ENCODE results near the gene CHST10. TPM values are rescaled to one million over a fixed set of nuclear protein-coding genes. Genes with fewer than 3 reads are reported as not detected.
"Not testable (repeated sequence)": the region's sequence is repeated elsewhere in the genome, so short reads cannot be mapped to it uniquely, and the experiment has no call there.

The CHST10 gene
- total RNA-seq, 2 experiments from 2014 or later, result 3.3 to 4.5 TPM

DNA sequence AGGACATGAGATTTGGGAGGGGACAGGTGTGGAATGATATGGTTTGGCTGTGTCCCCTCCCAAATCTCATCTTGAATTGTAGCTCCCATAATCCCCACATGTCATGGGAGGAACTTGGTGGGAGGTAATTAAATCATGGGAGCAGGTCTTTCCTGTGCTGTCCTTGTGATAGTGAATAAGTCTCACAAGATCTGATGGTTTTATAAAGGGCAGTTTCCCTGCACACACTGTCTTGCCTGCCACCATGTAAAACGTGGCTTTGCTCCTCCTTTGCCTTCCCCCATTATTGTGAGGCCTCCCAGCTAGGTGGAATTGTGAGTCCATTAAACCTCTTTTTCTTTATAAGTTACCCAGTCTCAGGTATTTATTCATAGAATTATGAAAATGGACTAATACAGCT is 72.3 kb downstream of the CHST10 start:
- H3K36me3 Mint-ChIP-seq (ENCODE audit: low read depth); DNase-seq; H3K9me3 Mint-ChIP-seq; H3K27ac Mint-ChIP-seq; H3K4me3 Mint-ChIP-seq; H3K4me1 Mint-ChIP-seq (ENCODE audit: low read depth); intact Hi-C loops (cut with micrococcal nuclease): not testable (repeated sequence)
- CTCF ChIA-PET, result interaction anchor here (1.3 kb wide), 1 partner anchor 82 kb away, joined by 4 read pairs; no protein-coding TSS in a partner anchor
- H3K27me3 Mint-ChIP-seq (ENCODE audit: low read depth), result peaks cover 14% of the 10 kb centered on the region

DNA sequence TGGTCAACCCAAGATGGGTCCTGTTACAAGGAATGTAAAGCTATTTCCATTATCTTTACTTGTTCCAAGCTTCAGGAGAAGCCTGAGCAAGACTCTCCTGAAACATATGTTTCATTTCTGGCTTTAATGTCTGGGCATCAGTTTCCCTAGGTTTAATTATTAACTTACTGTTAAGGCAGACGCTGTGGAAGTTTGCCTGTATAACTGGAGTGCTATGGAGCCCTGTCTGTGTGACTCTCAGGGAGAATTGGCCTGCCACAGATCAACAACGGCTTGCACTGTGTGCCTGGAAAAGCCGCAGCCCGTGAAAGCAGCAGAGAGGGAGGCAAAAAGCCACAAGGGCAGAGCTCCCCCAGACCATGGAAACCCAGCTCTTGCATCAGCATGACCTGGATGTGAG is 73.0 kb downstream of the CHST10 start:
- H3K36me3 Mint-ChIP-seq (ENCODE audit: low read depth), result no peaks in the 10 kb centered on the region
- CTCF ChIA-PET, result interaction anchor here (0.6 kb wide), 1 partner anchor 361 kb away, joined by 3 read pairs; no protein-coding TSS in a partner anchor
- no peak overlapping the region for H3K4me3 Mint-ChIP-seq
- peaks cover 19% of the 10 kb centered on the region for H3K27me3 Mint-ChIP-seq (ENCODE audit: low read depth)
- intact Hi-C loops (cut with micrococcal nuclease), result no loop called here
- H3K27ac Mint-ChIP-seq, result no peak overlapping the region
- H3K9me3 Mint-ChIP-seq, result peaks cover 9% of the 10 kb centered on the region
- no peaks in the 10 kb centered on the region for H3K4me1 Mint-ChIP-seq (ENCODE audit: low read depth)
- DNase-seq, result no peak

DNA sequence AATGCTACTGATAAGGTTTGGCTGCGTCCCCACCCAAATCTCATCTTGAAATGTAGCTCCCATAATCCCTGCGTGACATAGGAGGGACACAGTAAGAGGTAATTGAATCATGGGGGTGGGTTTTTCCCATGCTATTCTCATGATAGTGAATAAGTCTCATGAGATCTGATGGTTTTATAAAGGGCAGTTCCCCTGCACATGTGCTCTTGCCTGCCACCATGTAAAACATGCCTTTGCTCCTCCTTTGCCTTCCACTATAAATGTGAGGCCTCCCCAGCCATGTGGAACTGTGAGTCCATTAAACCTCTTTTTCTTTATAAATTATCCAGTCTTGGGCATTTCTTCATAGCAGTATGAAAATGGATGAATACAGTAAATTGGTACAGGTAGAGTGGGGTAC is 75.0 kb downstream of the CHST10 start:
- H3K36me3 Mint-ChIP-seq (ENCODE audit: low read depth); CTCF ChIA-PET: not testable (repeated sequence)

More for the DNA sequence above, 75.0 kb downstream of the CHST10 start:
- intact Hi-C loops (cut with micrococcal nuclease); DNase-seq; H3K27ac Mint-ChIP-seq; H3K4me1 Mint-ChIP-seq (ENCODE audit: low read depth); H3K9me3 Mint-ChIP-seq; H3K4me3 Mint-ChIP-seq: not testable (repeated sequence)
- peaks cover 20% of the 10 kb centered on the region for H3K27me3 Mint-ChIP-seq (ENCODE audit: low read depth)

Other genes starting within 250 kb of the CHST10 start
- gene LONRF2, start 95.2 kb downstream of the CHST10 start, total RNA-seq, result not detected
- gene NMS, start 52.8 kb upstream of the CHST10 start, total RNA-seq, result not detected
- gene PDCL3, start 145.3 kb upstream of the CHST10 start, total RNA-seq, result 10 to 100 TPM; 42.2 to 42.8 TPM